Loucy (cell line): ENCODE data around the gene LPA.

Source experiments
- H2AFZ ChIP-seq: fragments of 200-600 bp; sonication (generic); 2 replicates; pipeline ENCODE4 v1.6.0; 2016; ENCODE audit warnings: antibody characterized with exemption, mild to moderate bottlenecking, low read length, moderate library complexity
- H3F3A ChIP-seq: fragments of 200-600 bp; 2 replicates; pipeline ENCODE4 v1.6.0; 2016; ENCODE audit warnings: antibody characterized with exemption, low read depth, mild to moderate bottlenecking
- H3K27me3 ChIP-seq: fragments of 200-600 bp; sonication (generic); 2 replicates; pipeline ENCODE4 v1.6.1; 2014; ENCODE audit warnings: low read length, mild to moderate bottlenecking; ENCODE audit not compliant: insufficient read depth, poor library complexity, severe bottlenecking
- H3K36me3 ChIP-seq: fragments of 200-600 bp; sonication (generic); 2 replicates; pipeline ENCODE4 v1.6.1; 2016; ENCODE audit warnings: low read length; ENCODE audit not compliant: insufficient read depth
- H3K4me1 ChIP-seq: fragments of 200-600 bp; sonication (generic); 2 replicates; pipeline ENCODE4 v1.5.1; 2014; ENCODE audit warnings: low read length, mild to moderate bottlenecking; ENCODE audit not compliant: insufficient read depth, poor library complexity, severe bottlenecking
- H3K4me2 ChIP-seq: fragments of 200-600 bp; sonication (generic); 2 replicates; pipeline ENCODE4 v1.6.0; 2014; ENCODE audit warnings: antibody characterized with exemption, low read length, low read depth, mild to moderate bottlenecking; ENCODE audit not compliant: poor library complexity, severe bottlenecking
- H3K4me3 ChIP-seq: fragments of 200-600 bp; sonication (generic); 2 replicates; pipeline ENCODE4 v1.5.1; 2014; ENCODE audit warnings: low read length, mild to moderate bottlenecking, mixed read lengths; ENCODE audit not compliant: poor library complexity, severe bottlenecking
- H3K79me2 ChIP-seq: fragments of 200-600 bp; sonication (generic); 2 replicates; pipeline ENCODE4 v1.6.1; 2014; ENCODE audit warnings: low read length; ENCODE audit not compliant: insufficient read depth
- H3K9ac ChIP-seq: fragments of 200-600 bp; sonication (generic); 2 replicates; pipeline ENCODE4 v1.6.0; 2014; ENCODE audit warnings: mild to moderate bottlenecking, low read depth, low read length, moderate library complexity; ENCODE audit not compliant: poor library complexity, severe bottlenecking
- H3K9me2 ChIP-seq: fragments of 200-600 bp; sonication (generic); replicated peaks from 2 replicates; pipeline ENCODE4 v1.6.1; 2016; ENCODE audit warnings: low read depth, low read length, mixed read lengths
- H3K9me3 ChIP-seq: fragments of 200-600 bp; sonication (generic); 2 replicates; pipeline ENCODE4 v1.6.1; 2014; ENCODE audit warnings: mild to moderate bottlenecking, antibody characterized with exemption, low read length, low read depth; ENCODE audit not compliant: insufficient read depth
- H4K20me1 ChIP-seq: fragments of 200-600 bp; sonication (generic); 2 replicates; pipeline ENCODE4 v1.6.0; 2014; ENCODE audit warnings: antibody characterized with exemption, low read length, mild to moderate bottlenecking; ENCODE audit not compliant: insufficient read depth, poor library complexity, severe bottlenecking
- EZH2phosphoT487 ChIP-seq: fragments of 200-600 bp; IDR thresholded peaks from 2 replicates; pipeline ENCODE4 v1.6.1; 2018; ENCODE audit warnings: antibody characterized with exemption, mild to moderate bottlenecking, moderate library complexity, borderline replicate concordance
- TF ChIP-seq, protein P1 (sequence below): fragments of 200-600 bp; sonication (generic); conservative IDR thresholded peaks from 2 replicates; pipeline ENCODE4 v1.5.1; 2014; ENCODE audit warnings: mild to moderate bottlenecking, antibody characterized with exemption, low read length

LPA gene

DNA sequence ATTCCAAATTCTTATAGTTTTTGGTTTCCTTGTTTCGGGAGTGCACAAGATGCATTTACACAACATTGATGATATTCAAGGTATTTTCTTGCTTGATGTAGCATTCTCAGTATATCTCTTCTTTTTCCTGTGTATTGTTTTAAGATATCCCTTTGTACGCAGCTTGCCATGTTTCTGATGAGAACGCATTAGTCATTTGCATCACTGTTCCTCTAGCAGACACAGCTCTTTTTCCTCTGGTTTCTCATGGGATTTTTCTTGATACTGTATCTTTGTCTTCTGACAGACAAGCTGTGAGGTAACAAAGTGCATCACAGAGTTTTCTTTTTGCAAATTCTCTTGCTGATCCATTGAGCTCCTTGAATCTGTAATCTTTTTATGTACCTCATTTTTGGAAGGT, 169.5 kb downstream of the LPA start:
- Histone ChIP-seq H4K20me1 (no peaks in the 10 kb centered on the region), H3K79me2 (no peaks in the 10 kb centered on the region), H3K9ac (no peak overlapping the region), H2AFZ (no peak overlapping the region), H3K4me1 (no peaks in the 10 kb centered on the region), H3K9me2 (no peaks in the 10 kb centered on the region), H3F3A (no peaks in the 10 kb centered on the region), H3K9me3 (no peaks in the 10 kb centered on the region; the same call in 1 of the 2 replicates), H3K36me3 (no peaks in the 10 kb centered on the region), H3K4me3 (no peak overlapping the region), H3K4me2 (no peak overlapping the region), H3K27me3 (no peaks in the 10 kb centered on the region)
- no peak for TF ChIP-seq EZH2phosphoT487
- TF ChIP-seq, protein P1, sequence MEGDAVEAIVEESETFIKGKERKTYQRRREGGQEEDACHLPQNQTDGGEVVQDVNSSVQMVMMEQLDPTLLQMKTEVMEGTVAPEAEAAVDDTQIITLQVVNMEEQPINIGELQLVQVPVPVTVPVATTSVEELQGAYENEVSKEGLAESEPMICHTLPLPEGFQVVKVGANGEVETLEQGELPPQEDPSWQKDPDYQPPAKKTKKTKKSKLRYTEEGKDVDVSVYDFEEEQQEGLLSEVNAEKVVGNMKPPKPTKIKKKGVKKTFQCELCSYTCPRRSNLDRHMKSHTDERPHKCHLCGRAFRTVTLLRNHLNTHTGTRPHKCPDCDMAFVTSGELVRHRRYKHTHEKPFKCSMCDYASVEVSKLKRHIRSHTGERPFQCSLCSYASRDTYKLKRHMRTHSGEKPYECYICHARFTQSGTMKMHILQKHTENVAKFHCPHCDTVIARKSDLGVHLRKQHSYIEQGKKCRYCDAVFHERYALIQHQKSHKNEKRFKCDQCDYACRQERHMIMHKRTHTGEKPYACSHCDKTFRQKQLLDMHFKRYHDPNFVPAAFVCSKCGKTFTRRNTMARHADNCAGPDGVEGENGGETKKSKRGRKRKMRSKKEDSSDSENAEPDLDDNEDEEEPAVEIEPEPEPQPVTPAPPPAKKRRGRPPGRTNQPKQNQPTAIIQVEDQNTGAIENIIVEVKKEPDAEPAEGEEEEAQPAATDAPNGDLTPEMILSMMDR = no peak

DNA sequence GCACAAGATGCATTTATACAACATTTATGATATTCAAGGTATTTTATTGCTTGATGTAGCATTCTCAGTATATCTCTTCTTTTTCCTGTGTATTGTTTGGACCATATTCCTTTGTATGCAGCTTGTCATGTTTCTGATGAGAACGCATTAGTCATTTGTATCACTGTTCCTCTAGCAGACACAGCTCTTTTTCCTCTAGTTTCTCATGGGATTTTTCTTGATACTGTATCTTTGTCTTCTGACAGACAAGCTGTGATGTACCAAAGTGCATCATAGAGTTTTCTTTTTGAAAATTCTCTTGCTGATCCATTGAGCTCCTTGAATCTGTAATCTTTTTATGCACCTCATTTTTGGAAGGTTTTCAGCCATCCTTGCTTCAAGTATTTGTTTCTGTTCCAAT, 175.0 kb downstream of the LPA start:
- no peaks in the 10 kb centered on the region for H3K9me2 ChIP-seq
- H4K20me1 ChIP-seq = no peaks in the 10 kb centered on the region
- H3K79me2 ChIP-seq = no peaks in the 10 kb centered on the region
- no peak overlapping the region for H3K9ac ChIP-seq
- H3F3A ChIP-seq = no peaks in the 10 kb centered on the region
- no peaks in the 10 kb centered on the region for H3K4me1 ChIP-seq
- H3K27me3 ChIP-seq = no peaks in the 10 kb centered on the region
- H2AFZ ChIP-seq = no peak overlapping the region
- H3K36me3 ChIP-seq = no peaks in the 10 kb centered on the region
- H3K4me3 ChIP-seq = no peak overlapping the region
- H3K9me3 ChIP-seq = no peaks in the 10 kb centered on the region; the same call in 1 of the 2 replicates
- no peak for TF ChIP-seq EZH2phosphoT487
- TF ChIP-seq, protein P1 = no peak
- H3K4me2 ChIP-seq = no peak overlapping the region

DNA sequence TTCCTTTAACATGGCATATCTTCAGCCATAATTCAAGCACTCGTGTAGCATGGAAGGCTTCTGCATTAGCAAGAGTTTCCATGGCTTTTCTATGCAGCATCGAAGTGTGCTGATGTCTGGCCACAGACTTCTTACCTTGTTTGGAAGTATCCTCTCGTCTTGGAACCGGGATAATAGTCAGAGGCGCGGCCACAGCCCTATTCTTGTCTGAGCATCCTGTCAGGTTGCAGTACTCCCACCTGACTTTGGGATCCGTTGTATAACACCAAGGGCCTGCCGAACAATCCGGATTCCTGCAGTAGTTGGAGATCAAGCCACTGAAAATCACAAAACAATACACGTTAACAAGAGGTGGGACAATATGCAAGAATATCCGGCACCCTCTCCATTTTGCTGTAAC, 177.0 kb downstream of the LPA start:
- Histone ChIP-seq H3K36me3 (no peaks in the 10 kb centered on the region), H2AFZ (no peak overlapping the region), H4K20me1 (no peaks in the 10 kb centered on the region), H3K9ac (no peak overlapping the region), H3K79me2 (no peaks in the 10 kb centered on the region), H3K4me3 (no peak overlapping the region), H3K4me2 (no peak overlapping the region), H3K4me1 (no peaks in the 10 kb centered on the region), H3K27me3 (no peaks in the 10 kb centered on the region), H3K9me3 (no peaks in the 10 kb centered on the region; the same call in 1 of the 2 replicates), H3F3A (no peaks in the 10 kb centered on the region), H3K9me2 (no peaks in the 10 kb centered on the region)
- TF ChIP-seq EZH2phosphoT487 = no peak
- TF ChIP-seq, protein P1 = no peak
